ENCODE data around the gene DNAJB13. TPM values are rescaled to one million over a fixed set of nuclear protein-coding genes. Genes with fewer than 3 reads are reported as not detected.
A peak's percentile ranks its signal among the peaks of the same experiment; 100 is the strongest.

Gene DNAJB13
- total RNA-seq, 2 experiments from 2014 or later: 0.29 TPM; not detected in 1

DNA sequence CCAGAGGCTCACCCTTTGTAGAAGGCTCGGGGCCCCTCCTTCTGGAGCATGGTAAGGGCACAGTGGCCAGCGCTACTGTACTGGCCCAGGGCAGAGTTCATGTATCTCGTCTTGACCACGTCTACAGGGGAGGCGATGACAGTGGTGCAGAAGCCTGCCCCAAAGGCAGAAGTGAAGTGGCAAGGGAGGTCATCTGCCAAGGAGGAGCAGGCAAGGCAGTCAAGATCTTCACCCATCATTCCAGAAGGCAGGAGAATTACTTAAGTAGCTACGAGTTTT lies 24.6 kb downstream of the DNAJB13 start:
- no TSS peak for BruUV-seq (replicated peaks)
- Histone ChIP-seq H3K4me1 (ENCODE audit: insufficient read depth, low read length, poor library complexity, severe bottlenecking) (peaks cover 62% of the 10 kb centered on the region), H3K9me2 (ENCODE audit: insufficient read depth, low read length) (no peaks in the 10 kb centered on the region), H3K9me3 (ENCODE audit: low read length) (no peaks in the 10 kb centered on the region), H3K36me3 (ENCODE audit: insufficient read depth, low read length) (peaks cover 75% of the 10 kb centered on the region), H3K4me2 (ENCODE audit: low read length) (no peak overlapping the region), H3K79me2 (ENCODE audit: insufficient read depth, low read depth, low read length) (peaks cover 37% of the 10 kb centered on the region), H3K27ac (ENCODE audit: low read depth, low read length, poor library complexity, severe bottlenecking) (no peak overlapping the region), H3K4me3 (ENCODE audit: low read depth, low read length, poor library complexity, severe bottlenecking) (no peak overlapping the region), H4K20me1 (ENCODE audit: insufficient read depth, low read length) (peaks cover 27% of the 10 kb centered on the region; the same call in 1 of the 2 replicates), H2AFZ (ENCODE audit: low read length) (no peak overlapping the region)
- CTCF ChIA-PET (ENCODE audit: unreplicated experiment): no interaction called here
- intact Hi-C loops (cut with micrococcal nuclease; ENCODE audit: unreplicated experiment): no loop called here
- TF ChIP-seq EZH2phosphoT487 (IDR thresholded peaks at IDR 0.05; ENCODE audit: borderline replicate concordance, low read depth, low read length): no peak
- TF ChIP-seq, protein P1, sequence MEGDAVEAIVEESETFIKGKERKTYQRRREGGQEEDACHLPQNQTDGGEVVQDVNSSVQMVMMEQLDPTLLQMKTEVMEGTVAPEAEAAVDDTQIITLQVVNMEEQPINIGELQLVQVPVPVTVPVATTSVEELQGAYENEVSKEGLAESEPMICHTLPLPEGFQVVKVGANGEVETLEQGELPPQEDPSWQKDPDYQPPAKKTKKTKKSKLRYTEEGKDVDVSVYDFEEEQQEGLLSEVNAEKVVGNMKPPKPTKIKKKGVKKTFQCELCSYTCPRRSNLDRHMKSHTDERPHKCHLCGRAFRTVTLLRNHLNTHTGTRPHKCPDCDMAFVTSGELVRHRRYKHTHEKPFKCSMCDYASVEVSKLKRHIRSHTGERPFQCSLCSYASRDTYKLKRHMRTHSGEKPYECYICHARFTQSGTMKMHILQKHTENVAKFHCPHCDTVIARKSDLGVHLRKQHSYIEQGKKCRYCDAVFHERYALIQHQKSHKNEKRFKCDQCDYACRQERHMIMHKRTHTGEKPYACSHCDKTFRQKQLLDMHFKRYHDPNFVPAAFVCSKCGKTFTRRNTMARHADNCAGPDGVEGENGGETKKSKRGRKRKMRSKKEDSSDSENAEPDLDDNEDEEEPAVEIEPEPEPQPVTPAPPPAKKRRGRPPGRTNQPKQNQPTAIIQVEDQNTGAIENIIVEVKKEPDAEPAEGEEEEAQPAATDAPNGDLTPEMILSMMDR (conservative IDR thresholded peaks at IDR 0.05; ENCODE audit: low read length): no peak
- no peak for DNase-seq (ENCODE audit: low spot score)
- POLR2A ChIA-PET: no interaction called here

GRCh38 chr11:73976451-73977151 lies 25.8 kb downstream of the DNAJB13 start:
- Histone ChIP-seq H3K9me2 (ENCODE audit: insufficient read depth, low read length) (no peaks in the 10 kb centered on the region), H3K79me2 (ENCODE audit: insufficient read depth, low read depth, low read length) (peaks cover 49% of the 10 kb centered on the region), H3K9me3 (ENCODE audit: low read length) (no peaks in the 10 kb centered on the region), H3K4me2 (ENCODE audit: low read length) (no peak overlapping the region), H3K36me3 (ENCODE audit: insufficient read depth, low read length) (peaks cover 87% of the 10 kb centered on the region), H3K27ac (ENCODE audit: low read depth, low read length, poor library complexity, severe bottlenecking) (no peak overlapping the region), H4K20me1 (ENCODE audit: insufficient read depth, low read length) (peaks cover 31% of the 10 kb centered on the region), H3K4me1 (ENCODE audit: insufficient read depth, low read length, poor library complexity, severe bottlenecking) (peaks cover 59% of the 10 kb centered on the region), H3K4me3 (ENCODE audit: low read depth, low read length, poor library complexity, severe bottlenecking) (no peak overlapping the region), H2AFZ (ENCODE audit: low read length) (no peak overlapping the region)
- ChIA-PET POLR2A (no interaction called here), CTCF (ENCODE audit: unreplicated experiment) (no interaction called here)
- DNase-seq (ENCODE audit: low spot score): no peak
- no TSS peak for BruUV-seq (replicated peaks)
- intact Hi-C loops (cut with micrococcal nuclease; ENCODE audit: unreplicated experiment): no loop called here
- TF ChIP-seq, protein P1 (conservative IDR thresholded peaks at IDR 0.05; ENCODE audit: low read length): no peak
- TF ChIP-seq EZH2phosphoT487 (IDR thresholded peaks at IDR 0.05; ENCODE audit: borderline replicate concordance, low read depth, low read length): no peak

DNA sequence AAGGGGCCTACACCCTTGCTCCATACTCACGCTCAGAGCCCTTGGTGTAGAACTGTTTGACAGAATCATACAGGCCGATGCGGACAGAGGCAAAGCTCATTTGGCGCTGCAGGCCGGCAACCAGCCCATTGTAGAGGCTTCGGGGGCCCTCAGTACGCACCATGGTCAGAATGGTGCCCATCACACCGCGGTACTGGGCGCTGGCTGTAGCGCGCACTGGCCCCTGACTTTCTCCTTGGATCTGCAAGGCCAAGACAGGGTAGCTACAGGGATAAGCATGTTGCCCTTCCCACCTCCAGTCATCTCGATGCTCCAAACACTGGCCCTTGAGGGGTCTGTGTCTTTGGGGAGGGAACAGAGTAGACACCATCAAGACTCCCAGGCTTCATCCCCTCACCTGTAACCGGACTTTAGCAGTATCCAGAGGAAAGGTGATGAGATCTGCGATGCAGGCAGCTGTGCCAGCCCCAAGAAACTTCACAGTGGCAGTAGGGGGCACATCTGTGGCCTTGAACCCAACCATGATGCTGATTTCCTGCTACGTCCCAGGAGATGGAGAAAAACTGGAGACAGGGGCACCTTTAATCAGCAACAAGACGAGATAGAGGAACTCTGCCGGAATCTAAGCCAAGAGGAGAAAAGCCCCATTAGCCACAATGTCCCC lies 27.2 kb downstream of the DNAJB13 start:
- H3K4me1 ChIP-seq (ENCODE audit: insufficient read depth, low read length, poor library complexity, severe bottlenecking): peaks cover 47% of the 10 kb centered on the region
- no peak overlapping the region for H3K4me3 ChIP-seq (ENCODE audit: low read depth, low read length, poor library complexity, severe bottlenecking)
- ChIA-PET CTCF (ENCODE audit: unreplicated experiment) (no interaction called here), POLR2A (interaction anchor here (0.9 kb wide), 1 partner anchor 8 kb away, joined by 4 read pairs; no protein-coding TSS in a partner anchor)
- no peaks in the 10 kb centered on the region for H3K9me3 ChIP-seq (ENCODE audit: low read length)
- H3K79me2 ChIP-seq (ENCODE audit: insufficient read depth, low read depth, low read length): peaks cover 63% of the 10 kb centered on the region
- no peaks in the 10 kb centered on the region for H3K9me2 ChIP-seq (ENCODE audit: insufficient read depth, low read length)
- TF ChIP-seq, protein P1 (conservative IDR thresholded peaks at IDR 0.05; ENCODE audit: low read length): no peak
- TF ChIP-seq EZH2phosphoT487 (IDR thresholded peaks at IDR 0.05; ENCODE audit: borderline replicate concordance, low read depth, low read length): no peak
- DNase-seq (ENCODE audit: low spot score): no peak
- H2AFZ ChIP-seq (ENCODE audit: low read length): no peak overlapping the region
- H3K36me3 ChIP-seq (ENCODE audit: insufficient read depth, low read length): peaks cover 90% of the 10 kb centered on the region
- H3K27ac ChIP-seq (ENCODE audit: low read depth, low read length, poor library complexity, severe bottlenecking): no peak overlapping the region
- BruUV-seq (replicated peaks): no TSS peak
- peaks cover 37% of the 10 kb centered on the region for H4K20me1 ChIP-seq (ENCODE audit: insufficient read depth, low read length)
- intact Hi-C loops (cut with micrococcal nuclease; ENCODE audit: unreplicated experiment): no loop called here
- H3K4me2 ChIP-seq (ENCODE audit: low read length): peak overlapping the region; percentile 96; the same call in 1 of the 2 replicates
